Spinal cord (tissue), 10 donors: Measurements from ENCODE around the gene GOLGA8K. TPM values are rescaled to one million over a fixed set of nuclear protein-coding genes. Genes with fewer than 3 reads are reported as not detected.
"Not testable (repeated sequence)": the region's sequence is repeated elsewhere in the genome, so short reads cannot be mapped to it uniquely, and the experiment has no call there.

ENCODE experiments used
- DNase-seq, 6 donors: peaks; one replicate each; pipeline versions ENCODE4 v3.0.0 to v3.0.0-alpha.2; 2013 to 2015; ENCODE audit warnings: low spot score in 6 of 6, low read depth in 4 of 6
- H3K27ac ChIP-seq: one replicate; pipeline ENCODE4 v1.5.1; 2013; ENCODE audit warnings: low read depth, low read length, control low read depth
- H3K27me3 ChIP-seq: one replicate; pipeline ENCODE4 v1.6.1; 2013; ENCODE audit warnings: low read length; ENCODE audit not compliant: control insufficient read depth, insufficient read depth
- H3K36me3 ChIP-seq: one replicate; pipeline ENCODE4 v1.6.1; 2013; ENCODE audit warnings: low read length; ENCODE audit not compliant: control insufficient read depth, insufficient read depth
- H3K4me1 ChIP-seq: one replicate; pipeline ENCODE4 v1.6.1; 2013; ENCODE audit warnings: low read length; ENCODE audit not compliant: control insufficient read depth, insufficient read depth
- H3K4me3 ChIP-seq: one replicate; pipeline ENCODE4 v1.5.1; 2013; ENCODE audit warnings: low read depth, low read length, control low read depth
- H3K9me3 ChIP-seq: one replicate; pipeline ENCODE4 v1.6.1; 2013; ENCODE audit warnings: low read length; ENCODE audit not compliant: control insufficient read depth, insufficient read depth
- WGBS: methylation state at CpG from one replicate; pipeline ENCODE4 v1.1.5; 2013; ENCODE audit warnings: missing lambda C conversion rate; ENCODE audit not compliant: insufficient coverage; 5-methylcytosine and 5-hydroxymethylcytosine counted together
- polyA plus RNA-seq, 2 donors: library from polyadenylated mRNA; unstranded; fragments of 120-200 nt; gene quantifications; one replicate each; pipeline ENCODE4 v1.2.1, GENCODE V29; 2013; ENCODE audit not compliant: insufficient read length in 2 of 2
- total RNA-seq, 2 donors: library from RNA; depleted of rRNA in 1 of 2; stranded (reverse); fragments of 120-200 nt in 1 of 2; fragments of >200 nt in 1 of 2; gene quantifications; one replicate each; pipeline versions ENCODE4 v1.2.3 to v1.2.4, GENCODE V29; 2013 to 2014
- donor health status: healthy.

Gene GOLGA8K
- total and polyA plus RNA-seq, 4 donors = 0.50 to 4.8 (median 2.3) TPM

GRCh38 chr15:32385823-32386495 is 17.1 kb downstream of the GOLGA8K start:
- not testable (repeated sequence) for H3K9me3 ChIP-seq, H3K36me3 ChIP-seq, H3K27me3 ChIP-seq, H3K4me3 ChIP-seq, H3K4me1 ChIP-seq, DNase-seq, H3K27ac ChIP-seq
- WGBS = no CpG with 5 or more reads among the region's 13 CpGs

- H3K27me3 ChIP-seq, H3K4me1 ChIP-seq, H3K4me3 ChIP-seq, H3K36me3 ChIP-seq, H3K27ac ChIP-seq, H3K9me3 ChIP-seq, DNase-seq: not testable (repeated sequence)
- no CpG with 5 or more reads among the region's 2 CpGs for WGBS
Measured at GRCh38 chr15:32374185-32374584, 28.9 kb downstream of the GOLGA8K start.

GRCh38 chr15:32373707-32374106 is 29.4 kb downstream of the GOLGA8K start:
- not testable (repeated sequence) for H3K27me3 ChIP-seq, H3K27ac ChIP-seq, H3K9me3 ChIP-seq, H3K4me1 ChIP-seq, H3K36me3 ChIP-seq, H3K4me3 ChIP-seq, DNase-seq
- WGBS = no CpG with 5 or more reads among the region's 6 CpGs

- H3K36me3 ChIP-seq = not testable (repeated sequence)
Measured at GRCh38 chr15:32372075-32372474, 31.0 kb downstream of the GOLGA8K start.

GRCh38 chr15:32370526-32370925 is 32.6 kb downstream of the GOLGA8K start:
- DNase-seq, H3K36me3 ChIP-seq, H3K4me1 ChIP-seq, H3K27me3 ChIP-seq, H3K9me3 ChIP-seq, H3K27ac ChIP-seq, H3K4me3 ChIP-seq: not testable (repeated sequence)
- WGBS = no CpG with 5 or more reads among the region's 9 CpGs

More at GRCh38 chr15:32372075-32372474, 31.0 kb downstream of the GOLGA8K start:
- not testable (repeated sequence) for H3K9me3 ChIP-seq, H3K27me3 ChIP-seq, H3K4me1 ChIP-seq, H3K4me3 ChIP-seq, H3K27ac ChIP-seq, DNase-seq
- WGBS = no CpG with 5 or more reads among the region's 5 CpGs

GRCh38 chr15:32370064-32370463 is 33.0 kb downstream of the GOLGA8K start:
- H3K4me1 ChIP-seq, H3K27ac ChIP-seq, H3K9me3 ChIP-seq, H3K27me3 ChIP-seq, DNase-seq, H3K4me3 ChIP-seq, H3K36me3 ChIP-seq: not testable (repeated sequence)
- no CpG with 5 or more reads among the region's 2 CpGs for WGBS

GRCh38 chr15:32366492-32366891 is 36.6 kb downstream of the GOLGA8K start:
- no CpG with 5 or more reads among the region's 7 CpGs for WGBS
- not testable (repeated sequence) for H3K4me1 ChIP-seq

GRCh38 chr15:32365955-32366354 is 37.1 kb downstream of the GOLGA8K start:
- H3K4me1 ChIP-seq, DNase-seq, H3K36me3 ChIP-seq, H3K9me3 ChIP-seq, H3K27ac ChIP-seq, H3K4me3 ChIP-seq, H3K27me3 ChIP-seq: not testable (repeated sequence)
- no CpG with 5 or more reads among the region's 10 CpGs for WGBS

More at GRCh38 chr15:32366492-32366891, 36.6 kb downstream of the GOLGA8K start:
- H3K27ac ChIP-seq, DNase-seq, H3K36me3 ChIP-seq, H3K9me3 ChIP-seq, H3K4me3 ChIP-seq, H3K27me3 ChIP-seq: not testable (repeated sequence)

GRCh38 chr15:32364944-32365343 is 38.1 kb downstream of the GOLGA8K start:
- DNase-seq, H3K36me3 ChIP-seq, H3K4me1 ChIP-seq, H3K27me3 ChIP-seq, H3K9me3 ChIP-seq, H3K4me3 ChIP-seq, H3K27ac ChIP-seq: not testable (repeated sequence)
- no CpG with 5 or more reads among the region's 16 CpGs for WGBS

GRCh38 chr15:32363449-32363848 is 39.6 kb downstream of the GOLGA8K start:
- H3K9me3 ChIP-seq = not testable (repeated sequence)
- WGBS = no CpG with 5 or more reads among the region's 8 CpGs

More at GRCh38 chr15:32363449-32363848, 39.6 kb downstream of the GOLGA8K start:
- not testable (repeated sequence) for H3K36me3 ChIP-seq, DNase-seq, H3K4me3 ChIP-seq, H3K27me3 ChIP-seq, H3K4me1 ChIP-seq, H3K27ac ChIP-seq
